GM18508 (cell line): ENCODE data around the gene DNMT3A.

Source experiments
- ATAC-seq: cut with Tn5 transposase; IDR thresholded peaks from one replicate; pipeline ENCODE4 v1.9.1; 2021; ENCODE audit warnings: moderate number of reproducible peaks; ENCODE audit not compliant: insufficient read depth, unreplicated experiment

Gene DNMT3A

DNA sequence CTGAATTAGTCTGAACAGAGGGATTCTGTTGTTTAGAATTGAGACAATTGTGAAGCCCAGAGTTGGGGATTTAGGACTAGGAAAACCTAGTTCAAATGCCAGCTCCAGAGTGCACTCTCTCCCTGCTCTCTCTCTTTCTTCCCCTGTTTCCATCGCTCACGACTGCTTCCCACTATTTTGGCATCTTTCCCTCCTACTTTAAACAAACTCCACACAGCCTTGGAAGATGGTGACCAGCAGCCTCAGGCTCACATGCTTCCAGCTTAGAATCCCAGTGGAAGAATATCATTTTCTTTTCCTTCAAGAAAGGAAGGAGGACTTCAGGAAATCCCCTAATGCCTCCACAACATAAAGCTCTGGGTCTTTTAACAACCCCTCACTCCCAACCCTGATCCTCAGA lies 6.1 kb upstream of the DNMT3A start:
- no peak for ATAC-seq

DNA sequence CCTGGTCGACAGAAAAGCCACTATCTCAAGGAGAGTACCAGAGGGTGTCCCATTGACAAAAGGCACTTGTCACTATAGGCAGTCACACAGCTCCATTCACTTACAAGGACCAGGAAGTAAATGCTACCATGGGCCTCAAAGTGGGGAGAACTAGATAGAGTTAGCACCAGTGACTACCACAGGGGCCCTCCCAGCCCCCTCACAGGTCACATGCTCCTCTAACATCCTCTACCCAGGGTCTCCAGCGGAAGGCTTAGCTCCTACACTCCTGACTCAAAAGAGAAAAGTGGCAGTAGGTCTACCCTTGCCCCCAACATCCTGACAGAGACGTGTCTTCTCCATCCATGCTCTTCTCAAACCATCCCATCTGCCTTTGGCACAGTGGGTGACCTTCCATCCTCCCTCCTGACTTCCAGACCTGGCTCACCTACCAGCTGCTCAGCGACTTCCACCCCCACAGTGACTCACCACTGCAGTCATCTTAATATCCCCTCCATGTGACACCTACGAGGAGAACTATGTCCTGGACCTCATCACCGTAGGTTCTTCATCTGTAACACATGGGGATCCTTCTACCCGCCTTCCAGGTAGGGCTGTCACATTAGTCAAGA lies 5.6 kb upstream of the DNMT3A start:
- ATAC-seq = no peak

DNA sequence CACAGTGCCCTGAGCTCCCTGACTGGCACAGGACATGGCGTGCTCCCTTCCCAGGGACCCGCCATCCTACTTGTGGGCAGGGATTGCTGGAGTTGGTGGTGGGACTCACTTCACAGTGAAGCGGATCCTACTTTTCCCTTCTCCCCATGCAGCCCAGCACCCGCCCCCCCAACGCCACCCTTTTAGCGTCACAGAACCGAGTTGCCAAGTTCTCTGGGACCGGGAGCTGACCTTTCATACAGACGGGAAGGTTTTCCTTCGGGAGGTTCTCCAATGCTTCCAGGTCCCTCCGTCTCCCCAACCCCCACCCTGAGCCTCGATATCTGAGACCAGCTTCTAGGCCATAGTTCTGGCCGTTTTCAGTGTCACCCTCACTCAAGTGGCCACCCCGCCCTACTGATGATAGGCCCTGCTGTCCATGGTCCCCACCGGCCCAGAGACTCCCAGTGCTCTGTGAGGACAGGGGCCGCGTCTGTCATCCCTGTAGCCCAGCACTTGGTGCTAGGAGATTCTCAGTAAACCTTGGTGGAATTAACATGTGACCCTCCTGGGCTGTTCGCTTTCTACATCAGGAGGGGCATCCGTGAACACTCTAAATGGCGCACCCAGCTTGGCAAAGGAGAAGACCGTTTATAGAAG lies 1.6 kb upstream of the DNMT3A start:
- ATAC-seq = no peak

DNA sequence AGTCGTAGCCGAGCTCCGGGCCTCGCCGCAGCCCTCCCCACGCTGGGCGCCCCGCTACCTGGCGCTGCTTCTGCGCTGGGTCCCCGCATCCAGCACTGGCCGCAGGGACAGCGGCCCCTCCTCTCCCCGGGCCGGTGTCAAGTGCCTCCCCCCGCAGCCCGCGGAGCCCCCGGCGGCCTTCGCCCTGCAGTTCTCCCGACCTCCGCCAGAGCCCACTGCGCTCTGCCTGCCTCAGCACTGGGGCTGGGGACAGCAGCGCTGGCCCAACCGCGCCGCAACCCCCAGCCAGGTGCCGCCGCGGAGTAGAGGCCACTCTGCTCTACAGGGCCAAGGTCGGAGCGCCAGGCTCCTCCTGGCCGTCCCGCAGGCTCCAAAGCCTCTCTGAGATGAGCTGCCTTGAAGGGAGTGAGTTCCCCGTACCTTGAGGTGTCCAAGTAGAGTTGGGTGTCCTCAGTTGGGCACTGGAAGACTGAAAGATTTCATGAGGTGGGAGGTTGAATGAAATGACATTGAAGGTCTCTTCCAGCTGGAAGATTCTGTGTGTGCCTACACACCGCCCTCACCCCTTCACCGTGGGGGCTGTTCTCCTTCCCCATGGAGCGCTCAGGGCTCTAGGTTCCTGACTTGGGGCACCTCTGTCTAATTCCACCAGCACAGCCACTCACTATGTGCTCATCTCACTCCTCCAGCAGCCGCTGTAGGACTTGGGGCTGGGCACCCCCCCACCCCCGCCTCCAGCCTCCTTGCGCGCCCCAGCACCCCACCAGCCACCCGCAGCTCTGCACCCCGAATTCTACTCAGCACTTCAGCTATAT lies 854 bp upstream of the DNMT3A start:
- ATAC-seq = no peak

DNA sequence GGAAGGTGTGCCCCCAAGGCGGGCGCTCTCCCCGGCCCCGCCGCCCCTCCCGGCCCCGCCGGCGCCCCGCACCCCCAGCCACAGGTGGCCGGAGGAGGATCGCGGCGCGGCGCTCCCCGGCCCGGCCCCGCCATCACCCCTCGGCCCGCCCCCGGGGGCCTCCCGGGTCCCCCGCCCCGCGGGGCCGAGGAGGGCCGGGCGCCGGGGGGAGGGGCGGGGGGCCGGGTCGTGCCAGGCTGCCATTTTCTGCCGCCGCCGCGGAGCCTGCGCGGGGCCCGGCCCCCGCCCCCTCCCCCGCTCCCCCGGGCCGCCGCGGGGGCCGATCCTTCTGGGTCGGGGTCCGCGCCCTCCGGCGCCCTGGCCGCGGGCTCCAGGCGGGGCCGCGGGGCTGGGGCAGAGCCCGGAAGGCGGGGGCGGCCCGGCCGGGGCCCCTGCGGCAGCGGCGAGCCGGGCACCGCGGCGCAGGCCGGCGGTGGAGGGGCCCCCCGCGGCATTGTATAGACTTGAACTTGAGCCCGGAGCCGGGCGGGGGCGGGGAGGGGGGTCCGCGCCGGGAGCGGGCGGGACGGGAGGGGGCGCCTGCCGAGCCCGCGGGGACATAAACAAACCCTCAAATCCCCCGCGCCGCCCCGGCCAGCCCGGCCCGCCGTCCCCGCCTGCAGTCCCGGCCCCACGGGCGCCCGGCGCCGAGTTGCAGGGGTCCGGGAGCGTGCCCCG lies 556 bp downstream of the DNMT3A start:
- no peak for ATAC-seq

DNA sequence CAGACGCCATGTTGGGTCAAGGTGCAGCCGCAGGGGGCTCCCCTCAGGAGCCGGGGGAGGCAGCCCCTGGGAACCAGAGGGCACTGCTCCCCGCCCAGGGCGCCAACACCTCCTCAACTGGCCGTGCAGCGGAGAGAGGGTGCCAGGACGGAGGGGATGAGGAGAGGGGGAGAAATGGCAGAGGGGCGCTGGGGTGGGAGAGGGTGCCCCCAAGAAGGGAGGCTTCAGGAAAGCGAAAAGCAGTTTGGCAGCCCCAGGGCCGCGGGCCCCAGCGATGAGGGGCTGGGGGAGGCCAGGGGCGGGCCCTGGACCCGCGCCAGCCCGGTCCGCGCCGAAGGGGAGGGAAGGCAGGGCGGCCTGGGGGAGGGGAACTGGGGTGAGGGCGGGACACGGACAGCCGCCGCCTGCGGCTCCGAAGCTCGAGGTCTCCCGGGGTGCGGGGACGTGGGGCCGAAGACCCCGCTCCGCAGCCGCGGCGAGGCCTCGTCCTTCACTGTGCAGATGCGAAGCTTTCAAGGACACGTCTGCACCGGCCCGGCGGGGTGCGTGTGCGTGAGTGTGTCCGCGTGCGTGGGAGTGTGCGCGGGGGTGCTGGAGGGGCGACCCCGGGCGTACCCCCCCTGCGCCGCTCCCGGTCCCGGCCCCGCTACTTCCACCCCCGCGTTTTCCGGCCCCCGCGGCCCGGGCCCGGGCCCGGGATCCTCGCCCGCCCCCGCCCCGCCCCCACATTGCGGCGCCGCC lies 1.4 kb downstream of the DNMT3A start:
- ATAC-seq = no peak

DNA sequence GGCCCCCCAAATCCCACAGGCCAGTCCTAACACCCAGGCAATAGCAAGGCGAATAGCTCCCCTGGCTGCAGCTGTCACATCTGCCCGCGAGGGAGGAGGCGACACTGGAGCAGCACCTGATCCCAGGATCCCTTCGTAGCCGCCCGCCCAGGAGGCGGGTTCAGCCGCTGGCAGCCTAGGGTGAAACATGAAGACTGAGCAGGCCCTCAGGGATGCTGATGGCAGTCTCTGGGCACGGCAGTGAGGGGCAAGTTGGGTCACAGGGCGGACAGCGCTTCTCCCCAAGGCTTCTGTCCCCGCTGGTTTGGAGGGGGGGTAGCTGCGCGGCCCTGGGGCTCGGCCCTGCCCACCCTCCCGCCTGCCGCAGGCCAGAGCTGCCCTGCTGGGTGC lies 1.9 kb downstream of the DNMT3A start:
- ATAC-seq = no peak

DNA sequence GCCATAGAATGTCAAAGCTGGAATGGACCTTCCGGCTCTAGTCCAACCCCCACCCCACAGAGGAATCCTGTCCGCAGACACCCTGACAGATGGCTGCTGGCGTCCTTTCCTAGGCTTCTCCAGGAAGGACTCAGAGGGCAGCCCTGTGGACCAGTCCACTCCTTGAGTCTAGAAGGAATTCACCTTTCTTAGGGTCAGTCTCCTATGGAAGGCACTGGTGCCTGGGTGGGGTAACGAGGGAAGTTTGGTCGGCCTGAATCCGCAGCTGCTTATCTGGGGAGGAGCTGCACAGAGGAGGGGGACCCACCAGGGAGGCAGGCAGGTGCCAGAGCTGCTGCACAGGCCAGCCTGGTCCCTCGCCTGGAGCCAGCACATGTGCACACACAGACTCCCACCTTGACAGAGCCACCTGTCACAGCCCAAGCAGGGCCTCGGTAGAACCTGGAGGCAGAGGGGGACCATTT lies 2.5 kb downstream of the DNMT3A start:
- no peak for ATAC-seq

DNA sequence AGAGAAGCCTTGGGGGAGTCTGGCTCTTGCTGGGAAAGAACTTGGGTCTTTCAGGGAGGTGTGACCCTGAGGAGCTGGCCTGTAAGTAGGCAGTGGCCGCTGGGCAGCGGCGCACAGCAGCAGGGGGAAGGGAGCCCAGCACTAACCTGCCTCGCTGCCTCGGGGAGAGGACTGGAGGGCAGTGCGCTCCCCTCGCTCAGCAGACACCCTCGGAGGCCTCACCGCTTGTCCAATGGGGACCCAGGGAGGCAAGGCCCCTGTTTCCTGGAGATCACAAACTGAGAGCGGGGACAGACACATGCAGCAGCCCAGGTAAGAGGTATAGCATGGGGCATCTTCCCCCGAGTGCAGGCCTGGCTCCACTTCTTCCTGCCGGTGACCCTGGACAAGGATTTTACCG lies 3.3 kb downstream of the DNMT3A start:
- ATAC-seq = no peak

DNA sequence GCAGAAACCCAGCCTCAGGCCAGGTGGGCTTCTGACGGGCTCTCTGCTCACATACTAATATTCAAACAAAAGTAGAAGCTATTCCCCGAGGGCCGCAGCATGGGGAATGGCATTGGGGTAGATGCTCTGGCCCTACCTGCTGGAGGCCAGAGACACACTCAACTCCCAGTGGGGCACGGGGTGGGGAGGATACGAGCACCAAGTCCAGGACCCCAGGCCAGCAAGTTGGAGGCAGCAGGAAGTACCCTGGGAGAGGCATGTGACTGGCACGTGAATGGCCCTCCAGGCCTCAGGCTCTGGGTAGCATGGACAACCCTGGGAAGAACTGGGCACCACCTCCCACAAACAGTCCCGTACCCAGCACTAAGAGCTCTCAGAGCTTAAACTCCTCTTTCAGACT lies 3.8 kb downstream of the DNMT3A start:
- no peak for ATAC-seq

DNA sequence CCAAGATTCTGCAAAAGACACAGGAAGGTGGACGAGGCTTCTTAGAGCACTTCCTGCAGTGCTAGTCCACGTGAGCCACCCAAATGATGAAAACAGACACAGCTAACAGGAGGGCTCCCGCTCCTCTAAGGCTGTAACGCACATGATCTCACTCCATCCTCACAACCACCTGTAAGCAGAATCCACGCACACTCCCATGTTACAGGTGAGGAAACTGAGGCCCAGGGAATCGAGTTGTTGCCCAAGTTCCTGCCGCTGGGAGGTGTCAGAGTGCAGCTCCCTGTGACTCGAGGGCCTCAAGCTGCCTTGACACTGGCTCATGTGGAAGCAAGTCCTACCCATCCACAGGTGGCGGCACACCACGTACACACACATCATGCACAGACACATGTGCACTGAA lies 4.4 kb downstream of the DNMT3A start:
- no peak for ATAC-seq

DNA sequence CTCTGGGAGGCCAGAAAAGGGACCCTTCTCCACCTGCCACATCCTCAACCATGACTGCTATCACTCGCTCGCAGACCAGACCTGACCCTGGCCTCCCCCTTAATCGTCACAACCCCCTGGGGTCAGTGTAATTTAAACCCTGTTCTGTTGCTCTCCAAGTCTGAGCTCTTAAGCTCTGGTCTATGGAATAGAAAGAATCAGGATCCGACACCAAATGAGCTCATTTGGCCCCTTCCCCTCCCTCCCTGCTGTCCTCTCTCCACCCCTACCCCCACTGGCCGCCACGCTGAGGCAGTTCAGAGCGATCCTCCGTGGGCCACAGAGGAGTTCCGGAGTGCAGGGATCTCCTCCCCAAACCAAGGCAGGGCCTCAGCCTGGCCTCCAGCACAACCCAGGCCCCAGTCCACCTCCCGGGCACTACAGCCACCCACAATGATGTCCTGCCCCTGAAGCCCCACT lies 5.3 kb downstream of the DNMT3A start:
- ATAC-seq = no peak

DNA sequence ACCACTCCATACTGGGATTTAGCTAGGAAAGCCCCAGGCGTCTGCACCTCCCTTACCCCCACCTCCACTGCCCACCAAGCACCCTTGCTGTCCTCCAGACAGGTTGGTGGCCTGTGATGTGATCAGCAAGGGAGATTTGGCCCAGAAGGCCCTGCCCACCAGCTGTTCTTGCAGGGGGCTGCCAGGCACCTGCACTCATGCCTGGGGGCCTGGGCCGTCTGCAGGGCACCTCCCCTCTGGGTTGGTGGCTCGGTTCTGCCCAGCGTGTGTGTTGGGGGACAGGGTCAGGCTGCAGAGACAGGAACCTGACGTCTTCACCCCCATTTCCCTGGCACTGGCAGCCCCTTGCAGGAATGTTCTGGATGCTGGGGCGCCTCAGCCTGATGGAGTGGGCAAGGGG lies 5.8 kb downstream of the DNMT3A start:
- ATAC-seq = no peak

DNA sequence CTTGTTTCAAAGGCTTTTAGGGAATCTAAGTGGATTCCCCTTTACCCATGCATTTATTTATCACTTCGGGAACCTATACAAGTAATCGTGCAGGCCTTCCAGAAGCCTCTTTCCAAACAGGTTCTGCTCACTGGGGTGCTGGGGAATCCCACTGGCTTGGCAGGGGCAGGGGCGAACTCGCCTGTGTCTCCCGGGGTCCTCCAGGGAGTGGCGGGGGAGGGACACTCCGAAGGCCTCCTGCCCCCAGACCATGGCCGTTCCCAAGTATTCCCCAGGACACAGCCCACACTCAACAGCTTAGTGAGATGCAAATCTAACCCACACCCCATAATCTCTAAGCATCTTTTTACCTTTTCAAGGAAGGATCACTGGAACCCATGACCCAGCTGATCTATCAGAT lies 6.5 kb downstream of the DNMT3A start:
- no peak for ATAC-seq

DNA sequence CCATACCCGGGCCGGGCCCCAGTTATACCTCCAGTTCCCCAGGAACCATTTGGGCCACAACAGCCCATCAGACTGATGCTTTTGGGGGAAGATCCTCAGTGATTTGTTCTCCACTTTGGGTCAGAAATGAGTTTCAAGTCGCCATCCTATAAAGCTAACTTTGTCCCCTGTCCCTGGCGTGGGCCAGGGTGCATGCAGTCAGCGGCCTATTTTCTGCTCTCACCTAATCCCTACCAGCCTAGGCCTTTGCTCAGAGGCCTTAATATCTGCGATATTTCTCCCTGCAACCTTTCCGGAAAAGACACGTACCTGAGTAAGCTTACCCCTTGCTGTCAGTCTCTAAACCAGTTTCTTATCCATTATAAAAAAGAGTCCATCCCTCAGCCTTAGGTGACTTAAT lies 7.2 kb downstream of the DNMT3A start:
- no peak for ATAC-seq

DNA sequence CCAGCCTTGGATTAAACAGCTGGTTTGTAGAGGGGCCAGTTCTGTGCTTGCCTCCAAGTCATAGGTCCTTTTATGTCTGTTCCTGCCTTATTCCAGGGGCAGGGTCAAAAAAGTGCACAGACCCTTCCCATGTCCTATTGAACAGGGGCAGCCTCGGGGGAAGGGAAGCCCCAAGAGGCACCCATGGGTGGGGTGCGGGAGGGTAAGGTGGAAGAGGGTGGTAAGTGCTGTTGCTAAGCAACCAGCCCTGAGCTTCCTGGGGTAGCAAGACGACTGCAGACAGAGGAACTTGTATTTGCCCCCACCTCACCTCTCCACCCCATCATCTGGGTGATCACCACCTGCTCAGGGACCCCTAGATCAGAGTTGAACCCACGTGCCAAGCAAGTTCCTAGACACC lies 7.7 kb downstream of the DNMT3A start:
- no peak for ATAC-seq

DNA sequence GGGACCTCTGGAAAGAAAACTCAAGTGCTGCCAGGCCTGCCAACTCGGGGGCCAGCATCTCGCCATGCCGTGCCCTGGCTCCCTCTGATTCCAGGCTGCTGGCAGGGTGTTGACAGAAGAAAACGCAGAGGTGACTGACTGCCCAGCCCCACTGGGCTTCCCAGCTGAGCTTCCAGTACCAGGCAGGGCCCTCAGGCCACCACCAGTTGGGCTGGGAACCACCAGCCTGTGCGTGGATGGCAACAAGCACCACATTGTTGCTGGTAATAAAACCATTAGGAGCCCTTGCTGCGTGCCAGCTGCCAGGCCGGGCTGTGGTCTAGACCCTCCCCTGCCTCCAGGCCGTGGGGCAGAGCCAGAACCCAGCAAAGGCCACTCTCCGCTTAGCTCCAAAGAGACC lies 9.2 kb downstream of the DNMT3A start:
- no peak for ATAC-seq

DNA sequence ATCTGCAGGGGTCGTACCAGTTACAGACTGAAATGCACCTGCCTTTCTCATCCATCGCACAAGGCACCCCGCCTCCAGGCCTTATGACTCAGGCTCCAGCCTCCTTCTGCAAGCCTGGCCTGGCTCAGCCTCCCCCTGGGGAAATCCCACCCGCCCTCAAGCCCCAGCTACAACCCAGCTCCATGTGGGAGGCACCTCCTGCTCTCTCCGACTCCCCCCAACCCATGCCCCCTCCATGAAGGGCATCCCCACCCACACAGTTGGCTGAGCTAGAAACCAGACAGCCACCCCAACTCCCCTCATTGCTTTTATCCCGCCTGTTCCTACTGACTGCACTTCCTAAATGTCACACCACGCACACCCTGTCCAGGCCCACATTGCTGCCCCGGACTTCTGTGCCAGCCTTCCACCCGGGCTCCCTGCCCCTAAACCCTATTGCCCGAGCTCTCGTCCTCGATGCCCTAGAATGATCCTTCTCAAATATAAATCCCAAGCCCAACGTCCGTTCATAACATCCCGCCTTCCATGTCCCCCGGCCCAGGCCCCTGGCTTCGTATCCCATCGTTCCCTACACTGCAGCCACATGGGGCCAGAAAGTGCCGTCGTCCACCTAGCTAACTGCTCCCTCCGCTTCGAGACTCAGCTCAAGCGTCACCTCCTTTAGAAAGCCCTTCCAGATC lies 9.9 kb downstream of the DNMT3A start:
- ATAC-seq = no peak

DNA sequence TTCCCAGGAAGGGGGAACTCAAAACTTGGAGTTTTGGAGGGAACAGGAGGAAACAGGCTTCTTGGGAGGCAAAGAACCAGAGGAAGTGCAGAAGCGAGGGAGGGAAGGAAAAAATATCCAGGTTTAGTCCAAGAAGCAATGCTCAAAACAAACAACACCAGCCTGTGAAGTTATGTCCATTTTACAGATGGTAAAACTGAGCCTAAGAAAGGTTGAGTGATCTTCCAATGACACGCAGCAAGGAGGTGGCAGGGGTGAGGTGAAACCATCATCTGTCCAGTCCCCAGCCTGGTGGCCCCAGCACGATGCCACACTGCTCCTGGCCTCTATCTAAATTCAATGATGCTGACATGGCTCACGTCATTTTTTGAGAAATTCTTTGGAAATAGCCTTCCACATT lies 10.8 kb downstream of the DNMT3A start:
- ATAC-seq = no peak

DNA sequence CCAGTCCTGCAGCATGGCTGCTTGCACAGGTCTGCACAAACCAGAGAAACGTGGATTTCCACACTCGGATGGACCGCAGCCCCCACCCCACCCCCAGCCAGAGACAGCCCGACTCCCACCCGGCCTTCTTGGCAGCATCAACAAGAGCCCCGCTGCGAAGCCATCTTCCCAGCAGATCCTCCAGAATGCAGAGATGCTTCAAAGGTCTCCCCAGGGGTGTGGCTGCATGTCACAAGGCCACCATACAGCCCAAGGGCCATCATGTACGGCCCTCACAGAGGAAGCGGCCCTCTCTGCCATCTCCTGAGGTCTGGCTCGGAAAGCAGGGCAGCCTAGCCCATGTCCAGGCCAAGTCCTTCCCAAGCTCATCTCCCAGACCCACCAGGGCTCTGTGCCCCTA lies 11.5 kb downstream of the DNMT3A start:
- no peak for ATAC-seq
